Sigmoid colon (tissue), 4 donors: ENCODE measurements around the gene SLC16A5.

Experiments
- CTCF ChIP-seq, 4 experiments: fragments of 450-650 bp in 3 of 4; fragments of 200-600 bp in 1 of 4; IDR thresholded peaks; one replicate each; pipeline ENCODE4 v1.5.1; 2016 to 2019; ENCODE audit warnings: antibody characterized with exemption in 4 of 4, mild to moderate bottlenecking in 3 of 4, moderate library complexity in 2 of 4
- EP300 ChIP-seq, 4 donors: sonication (generic); formaldehyde crosslinking; IDR thresholded peaks; one replicate each; pipeline ENCODE4 v1.6.1; 2017; ENCODE audit warnings: antibody characterized with exemption in 4 of 4
- POLR2A ChIP-seq, 2 donors: fragments of 450-650 bp; IDR thresholded peaks; one replicate each; pipeline ENCODE4 v1.6.1; 2016; ENCODE audit warnings: antibody characterized with exemption in 2 of 2, mild to moderate bottlenecking in 2 of 2, moderate library complexity in 2 of 2
- POLR2AphosphoS5 ChIP-seq, 4 donors: sonication (generic); formaldehyde crosslinking; IDR thresholded peaks; one replicate each; pipeline ENCODE4 v1.6.1; 2017; ENCODE audit warnings: antibody characterized with exemption in 4 of 4

GRCh38 chr17:75064460-75064859 lies 23.3 kb upstream of the SLC16A5 start:
- TF ChIP-seq POLR2A (IDR thresholded peaks at IDR 0.05), result no peak
- TF ChIP-seq CTCF (IDR thresholded peaks at IDR 0.05), result no peak
- TF ChIP-seq POLR2AphosphoS5 (IDR thresholded peaks at IDR 0.05), result no peak
- no peak for TF ChIP-seq EP300 (IDR thresholded peaks at IDR 0.05)
